Activated CD8-positive, alpha-beta memory T cell treated with anti-CD3 and anti-CD28 coated beads for 36 hours (primary cell): ENCODE data around the gene SUSD3. TPM values are rescaled to one million over a fixed set of nuclear protein-coding genes. Genes with fewer than 3 reads are reported as not detected.

Source experiments
- CTCF ChIA-PET: fragments of 350-600 bp; sonication (Branson Sonifier 250); formaldehyde crosslinking; loops from one replicate; lab custom pipeline; 2021; ENCODE audit warnings: antibody characterized with exemption; lab: Charles Lee
- POLR2A ChIA-PET: fragments of 350-600 bp; sonication (Branson Sonifier 250); formaldehyde crosslinking; loops from one replicate; lab custom pipeline; 2021; ENCODE audit warnings: antibody characterized with exemption; lab: Charles Lee
- total RNA-seq, 2 experiments: library from RNA; stranded (reverse); gene quantifications; one replicate each; pipeline ENCODE4 v1.2.3, GENCODE V29; 2021

The SUSD3 gene
- total RNA-seq, 2 experiments from 2014 or later, result 15.4 to 15.7 TPM

- ChIA-PET CTCF (interaction anchor here (2.0 kb wide), 1 partner anchor 24 kb away, joined by 4 read pairs; no protein-coding TSS in a partner anchor), POLR2A (interaction anchor here (0.5 kb wide), 1 partner anchor 16 kb away, joined by 5 read pairs; no protein-coding TSS in a partner anchor)
Observed at GRCh38 chr9:93060746-93061259, 2.3 kb downstream of the SUSD3 start.

- POLR2A ChIA-PET, result no interaction called here
- CTCF ChIA-PET, result interaction anchor here (2.0 kb wide), 1 partner anchor 24 kb away, joined by 4 read pairs; no protein-coding TSS in a partner anchor
Observed at GRCh38 chr9:93061260-93061751, 2.8 kb downstream of the SUSD3 start.

- ChIA-PET POLR2A (no interaction called here), CTCF (interaction anchor here (0.6 to 0.8 kb wide), 2 partner anchors 14 to 30 kb away, joined by 3 to 4 read pairs; no protein-coding TSS in a partner anchor)
Observed at GRCh38 chr9:93061791-93062763, 3.6 kb downstream of the SUSD3 start.

- ChIA-PET CTCF (interaction anchor here (0.5 to 1.6 kb wide), 10 partner anchors 14 to 941 kb away, joined by 3 to 8 read pairs (median 4); no protein-coding TSS in a partner anchor), POLR2A (interaction anchor here (0.6 to 1.5 kb wide), 7 partner anchors 19 to 70 kb away, joined by 3 to 11 read pairs (median 5); partner anchors contain the start of genes CARD19 and NINJ1)
Observed at GRCh38 chr9:93064392-93065134, 6.1 kb downstream of the SUSD3 start.

GRCh38 chr9:93065135-93065720 is 6.7 kb downstream of the SUSD3 start:
- ChIA-PET CTCF (interaction anchor here (0.5 to 1.7 kb wide), 9 partner anchors 16 to 942 kb away, joined by 3 to 8 read pairs (median 4); no protein-coding TSS in a partner anchor), POLR2A (interaction anchor here (0.9 to 1.5 kb wide), 5 partner anchors 18 to 44 kb away, joined by 3 to 11 read pairs (median 6); partner anchors contain the start of gene CARD19)

GRCh38 chr9:93066978-93067603 is 8.6 kb downstream of the SUSD3 start:
- CTCF ChIA-PET, result interaction anchor here (1.7 to 1.9 kb wide), 2 partner anchors 12 to 42 kb away, joined by 5 to 8 read pairs; no protein-coding TSS in a partner anchor
- POLR2A ChIA-PET, result interaction anchor here (0.6 kb wide), 1 partner anchor 44 kb away, joined by 3 read pairs; no protein-coding TSS in a partner anchor

GRCh38 chr9:93068956-93069355 is 10.5 kb downstream of the SUSD3 start:
- CTCF ChIA-PET, result no interaction called here
- POLR2A ChIA-PET, result no interaction called here

- POLR2A ChIA-PET, result no interaction called here
- CTCF ChIA-PET, result interaction anchor here (0.7 kb wide), 1 partner anchor 8 kb away, joined by 3 read pairs; no protein-coding TSS in a partner anchor
Observed at GRCh38 chr9:93071464-93071863, 13.0 kb downstream of the SUSD3 start.

- ChIA-PET POLR2A (no interaction called here), CTCF (no interaction called here)
Observed at GRCh38 chr9:93072383-93072795, 13.9 kb downstream of the SUSD3 start.

- CTCF ChIA-PET, result interaction anchor here (1.0 to 1.2 kb wide), 2 partner anchors 15 to 17 kb away, joined by 3 read pairs; no protein-coding TSS in a partner anchor
- POLR2A ChIA-PET, result no interaction called here
Observed at GRCh38 chr9:93076101-93076791, 17.7 kb downstream of the SUSD3 start.

- POLR2A ChIA-PET, result interaction anchor here (0.6 kb wide), 1 partner anchor 9 kb away, joined by 9 read pairs; no protein-coding TSS in a partner anchor
- CTCF ChIA-PET, result interaction anchor here (1.0 to 1.2 kb wide), 2 partner anchors 15 to 17 kb away, joined by 3 read pairs; no protein-coding TSS in a partner anchor
Observed at GRCh38 chr9:93076792-93077128, 18.3 kb downstream of the SUSD3 start.

GRCh38 chr9:93077367-93077766 is 18.9 kb downstream of the SUSD3 start:
- ChIA-PET POLR2A (interaction anchor here (0.6 kb wide), 1 partner anchor 9 kb away, joined by 9 read pairs; no protein-coding TSS in a partner anchor), CTCF (no interaction called here)

GRCh38 chr9:93077811-93078210 is 19.3 kb downstream of the SUSD3 start:
- POLR2A ChIA-PET, result no interaction called here

GRCh38 chr9:93079371-93079770 is 20.9 kb downstream of the SUSD3 start:
- CTCF ChIA-PET, result interaction anchor here (1.2 to 1.6 kb wide), 2 partner anchors 8 to 13 kb away, joined by 3 to 5 read pairs; no protein-coding TSS in a partner anchor
- POLR2A ChIA-PET, result interaction anchor here (0.6 kb wide), 1 partner anchor 38 kb away, joined by 4 read pairs; no protein-coding TSS in a partner anchor

More at GRCh38 chr9:93077811-93078210, 19.3 kb downstream of the SUSD3 start:
- CTCF ChIA-PET, result no interaction called here

- POLR2A ChIA-PET, result no interaction called here
- CTCF ChIA-PET, result interaction anchor here (1.6 kb wide), 2 partner anchors 14 to 16 kb away, joined by 4 to 5 read pairs; no protein-coding TSS in a partner anchor
Observed at GRCh38 chr9:93080406-93080805, 21.9 kb downstream of the SUSD3 start.

- POLR2A ChIA-PET, result no interaction called here
Observed at GRCh38 chr9:93081081-93081529, 22.6 kb downstream of the SUSD3 start.

More at GRCh38 chr9:93081081-93081529, 22.6 kb downstream of the SUSD3 start:
- CTCF ChIA-PET, result interaction anchor here (1.0 to 1.6 kb wide), 2 partner anchors 17 to 99 kb away, joined by 3 to 4 read pairs; no protein-coding TSS in a partner anchor
